ENCODE results near the gene GINS3. TPM values are rescaled to one million over a fixed set of nuclear protein-coding genes. Genes with fewer than 3 reads are reported as not detected.

Gene GINS3
- total RNA-seq, 1 experiment from 2014 or later = 7.3 TPM

DNA sequence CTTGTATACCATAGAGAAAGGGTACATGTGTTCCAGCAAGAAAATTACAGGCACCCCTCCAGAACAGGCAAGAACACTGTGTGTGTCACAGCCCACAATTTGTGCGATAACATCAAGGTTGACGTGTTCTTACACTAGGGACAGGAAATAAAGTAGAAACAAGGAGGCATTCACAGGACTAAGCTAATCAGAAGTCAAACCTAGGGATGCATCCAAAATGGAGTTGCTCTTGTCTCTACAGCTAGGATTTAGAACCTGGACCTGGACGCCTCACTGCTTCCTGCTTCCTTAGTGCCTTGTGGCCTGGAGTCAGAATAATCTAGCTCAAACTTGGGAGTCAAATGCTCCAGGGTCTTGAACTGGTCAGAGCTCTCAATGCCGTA is 41.3 kb downstream of the GINS3 start:
- no peaks in the 10 kb centered on the region; the same call in 1 of the 2 replicates for H3K27me3 Mint-ChIP-seq (ENCODE audit: low read depth)
- peaks cover 16% of the 10 kb centered on the region for H3K9me3 Mint-ChIP-seq
- ATAC-seq (no peak), DNase-seq (ENCODE audit: low spot score) (no peak)
- no peaks in the 10 kb centered on the region for H3K36me3 Mint-ChIP-seq
- H3K4me1 Mint-ChIP-seq = no peaks in the 10 kb centered on the region
- no peak overlapping the region for H3K4me3 Mint-ChIP-seq
- POLR2A ChIA-PET = no interaction called here
- H3K27ac Mint-ChIP-seq = no peak overlapping the region
- TF ChIP-seq, protein P1, sequence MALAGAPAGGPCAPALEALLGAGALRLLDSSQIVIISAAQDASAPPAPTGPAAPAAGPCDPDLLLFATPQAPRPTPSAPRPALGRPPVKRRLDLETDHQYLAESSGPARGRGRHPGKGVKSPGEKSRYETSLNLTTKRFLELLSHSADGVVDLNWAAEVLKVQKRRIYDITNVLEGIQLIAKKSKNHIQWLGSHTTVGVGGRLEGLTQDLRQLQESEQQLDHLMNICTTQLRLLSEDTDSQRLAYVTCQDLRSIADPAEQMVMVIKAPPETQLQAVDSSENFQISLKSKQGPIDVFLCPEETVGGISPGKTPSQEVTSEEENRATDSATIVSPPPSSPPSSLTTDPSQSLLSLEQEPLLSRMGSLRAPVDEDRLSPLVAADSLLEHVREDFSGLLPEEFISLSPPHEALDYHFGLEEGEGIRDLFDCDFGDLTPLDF (CRISPR knock-in tag; IDR thresholded peaks at IDR 0.05) = no peak
- TF ChIP-seq TCF7 (CRISPR knock-in tag; IDR thresholded peaks at IDR 0.05; ENCODE audit: low read depth) (no peak), ZNF317 (CRISPR knock-in tag; IDR thresholded peaks at IDR 0.05; ENCODE audit: borderline replicate concordance, low read depth) (no peak), ATF1 (CRISPR knock-in tag; IDR thresholded peaks at IDR 0.05) (no peak), TEAD1 (CRISPR knock-in tag; IDR thresholded peaks at IDR 0.05) (no peak), ZNF396 (CRISPR knock-in tag; IDR thresholded peaks at IDR 0.05; ENCODE audit: borderline replicate concordance) (no peak), SP1 (CRISPR knock-in tag; conservative IDR thresholded peaks at IDR 0.05) (no peak)
- TF ChIP-seq, protein P2, sequence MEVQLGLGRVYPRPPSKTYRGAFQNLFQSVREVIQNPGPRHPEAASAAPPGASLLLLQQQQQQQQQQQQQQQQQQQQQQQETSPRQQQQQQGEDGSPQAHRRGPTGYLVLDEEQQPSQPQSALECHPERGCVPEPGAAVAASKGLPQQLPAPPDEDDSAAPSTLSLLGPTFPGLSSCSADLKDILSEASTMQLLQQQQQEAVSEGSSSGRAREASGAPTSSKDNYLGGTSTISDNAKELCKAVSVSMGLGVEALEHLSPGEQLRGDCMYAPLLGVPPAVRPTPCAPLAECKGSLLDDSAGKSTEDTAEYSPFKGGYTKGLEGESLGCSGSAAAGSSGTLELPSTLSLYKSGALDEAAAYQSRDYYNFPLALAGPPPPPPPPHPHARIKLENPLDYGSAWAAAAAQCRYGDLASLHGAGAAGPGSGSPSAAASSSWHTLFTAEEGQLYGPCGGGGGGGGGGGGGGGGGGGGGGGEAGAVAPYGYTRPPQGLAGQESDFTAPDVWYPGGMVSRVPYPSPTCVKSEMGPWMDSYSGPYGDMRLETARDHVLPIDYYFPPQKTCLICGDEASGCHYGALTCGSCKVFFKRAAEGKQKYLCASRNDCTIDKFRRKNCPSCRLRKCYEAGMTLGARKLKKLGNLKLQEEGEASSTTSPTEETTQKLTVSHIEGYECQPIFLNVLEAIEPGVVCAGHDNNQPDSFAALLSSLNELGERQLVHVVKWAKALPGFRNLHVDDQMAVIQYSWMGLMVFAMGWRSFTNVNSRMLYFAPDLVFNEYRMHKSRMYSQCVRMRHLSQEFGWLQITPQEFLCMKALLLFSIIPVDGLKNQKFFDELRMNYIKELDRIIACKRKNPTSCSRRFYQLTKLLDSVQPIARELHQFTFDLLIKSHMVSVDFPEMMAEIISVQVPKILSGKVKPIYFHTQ (CRISPR knock-in tag; IDR thresholded peaks at IDR 0.05) = no peak
- TF ChIP-seq, protein P3, sequence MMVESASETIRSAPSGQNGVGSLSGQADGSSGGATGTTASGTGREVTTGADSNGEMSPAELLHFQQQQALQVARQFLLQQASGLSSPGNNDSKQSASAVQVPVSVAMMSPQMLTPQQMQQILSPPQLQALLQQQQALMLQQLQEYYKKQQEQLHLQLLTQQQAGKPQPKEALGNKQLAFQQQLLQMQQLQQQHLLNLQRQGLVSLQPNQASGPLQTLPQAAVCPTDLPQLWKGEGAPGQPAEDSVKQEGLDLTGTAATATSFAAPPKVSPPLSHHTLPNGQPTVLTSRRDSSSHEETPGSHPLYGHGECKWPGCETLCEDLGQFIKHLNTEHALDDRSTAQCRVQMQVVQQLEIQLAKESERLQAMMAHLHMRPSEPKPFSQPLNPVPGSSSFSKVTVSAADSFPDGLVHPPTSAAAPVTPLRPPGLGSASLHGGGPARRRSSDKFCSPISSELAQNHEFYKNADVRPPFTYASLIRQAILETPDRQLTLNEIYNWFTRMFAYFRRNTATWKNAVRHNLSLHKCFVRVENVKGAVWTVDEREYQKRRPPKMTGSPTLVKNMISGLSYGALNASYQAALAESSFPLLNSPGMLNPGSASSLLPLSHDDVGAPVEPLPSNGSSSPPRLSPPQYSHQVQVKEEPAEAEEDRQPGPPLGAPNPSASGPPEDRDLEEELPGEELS (CRISPR knock-in tag; IDR thresholded peaks at IDR 0.05) = no peak
- CTCF ChIA-PET = no interaction called here

DNA sequence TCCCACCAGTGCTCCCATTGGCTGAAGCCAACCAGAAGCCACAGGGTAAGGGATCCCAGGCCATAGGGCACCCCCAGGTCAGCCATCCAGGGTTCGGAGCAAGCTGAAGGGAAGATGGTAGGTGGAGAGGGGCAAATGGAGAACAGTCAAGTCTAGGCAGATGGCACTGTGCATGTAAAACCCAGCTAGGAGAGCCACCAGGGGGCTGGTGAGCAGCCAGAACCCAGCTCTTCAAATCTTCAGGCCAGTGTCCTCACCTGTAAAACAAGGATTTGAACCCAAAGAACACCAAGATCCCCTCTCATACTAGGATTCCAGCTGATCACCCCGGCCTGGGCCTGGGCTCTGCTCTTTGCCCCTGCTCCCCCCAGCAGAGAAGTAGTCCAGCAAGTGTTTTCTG is 43.5 kb downstream of the GINS3 start:
- Mint-ChIP-seq H3K9me3 (peaks cover 16% of the 10 kb centered on the region), H3K27ac (no peak overlapping the region), H3K36me3 (no peaks in the 10 kb centered on the region), H3K27me3 (ENCODE audit: low read depth) (peaks cover 3% of the 10 kb centered on the region; the same call in 1 of the 2 replicates), H3K4me1 (no peaks in the 10 kb centered on the region), H3K4me3 (no peak overlapping the region)
- ChIA-PET POLR2A (interaction anchor here (0.5 kb wide), 1 partner anchor 9 kb away, joined by 4 read pairs; no protein-coding TSS in a partner anchor), CTCF (interaction anchor here (0.9 to 1.3 kb wide), 10 partner anchors 16 to 321 kb away, joined by 3 to 22 read pairs (median 4); no protein-coding TSS in a partner anchor)
- no peak for DNase-seq (ENCODE audit: low spot score)
- peak; percentile 30; the same call in 1 of the 2 replicates for ATAC-seq
- TF ChIP-seq, protein P4, sequence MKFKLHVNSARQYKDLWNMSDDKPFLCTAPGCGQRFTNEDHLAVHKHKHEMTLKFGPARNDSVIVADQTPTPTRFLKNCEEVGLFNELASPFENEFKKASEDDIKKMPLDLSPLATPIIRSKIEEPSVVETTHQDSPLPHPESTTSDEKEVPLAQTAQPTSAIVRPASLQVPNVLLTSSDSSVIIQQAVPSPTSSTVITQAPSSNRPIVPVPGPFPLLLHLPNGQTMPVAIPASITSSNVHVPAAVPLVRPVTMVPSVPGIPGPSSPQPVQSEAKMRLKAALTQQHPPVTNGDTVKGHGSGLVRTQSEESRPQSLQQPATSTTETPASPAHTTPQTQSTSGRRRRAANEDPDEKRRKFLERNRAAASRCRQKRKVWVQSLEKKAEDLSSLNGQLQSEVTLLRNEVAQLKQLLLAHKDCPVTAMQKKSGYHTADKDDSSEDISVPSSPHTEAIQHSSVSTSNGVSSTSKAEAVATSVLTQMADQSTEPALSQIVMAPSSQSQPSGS (CRISPR knock-in tag; IDR thresholded peaks at IDR 0.05; ENCODE audit: borderline replicate concordance, low read depth) = no peak
- TF ChIP-seq HMGA2 (CRISPR knock-in tag; IDR thresholded peaks at IDR 0.05) = no peak
- TF ChIP-seq ZNF396 (CRISPR knock-in tag; IDR thresholded peaks at IDR 0.05; ENCODE audit: borderline replicate concordance) = no peak
- TF ChIP-seq, protein P5, sequence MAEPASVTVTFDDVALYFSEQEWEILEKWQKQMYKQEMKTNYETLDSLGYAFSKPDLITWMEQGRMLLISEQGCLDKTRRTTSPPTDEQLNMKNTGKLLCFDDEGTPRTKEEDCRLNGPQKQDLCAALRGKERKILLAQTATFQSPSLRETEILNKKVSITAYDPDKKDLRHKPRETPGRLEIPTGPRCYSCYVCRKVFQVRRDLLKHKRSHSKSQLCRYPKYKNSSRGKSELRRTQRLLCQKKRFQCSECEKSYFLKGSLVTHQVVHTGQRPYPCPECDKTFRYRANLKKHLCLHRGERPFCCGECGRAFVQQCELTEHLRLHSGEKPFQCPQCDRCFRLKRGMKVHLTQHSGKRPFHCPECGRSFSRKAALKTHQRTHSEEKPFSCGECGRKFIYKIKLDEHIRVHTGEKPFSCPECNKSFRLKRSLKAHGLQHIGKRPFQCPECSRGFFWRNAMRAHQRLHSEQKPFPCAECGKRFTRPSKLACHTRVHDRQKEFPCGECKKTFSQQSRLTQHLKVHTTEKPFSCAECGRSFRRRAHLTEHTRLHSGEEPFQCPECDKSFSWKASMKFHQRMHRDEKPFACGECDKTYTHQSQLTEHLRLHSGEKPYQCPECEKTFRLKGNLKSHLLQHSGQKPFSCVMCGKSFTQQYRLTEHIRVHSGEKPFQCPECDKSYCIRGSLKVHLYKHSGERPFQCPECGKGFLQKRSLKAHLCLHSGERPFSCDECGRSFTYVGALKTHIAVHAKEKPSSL (CRISPR knock-in tag; conservative IDR thresholded peaks at IDR 0.05) = no peak
- TF ChIP-seq, protein P6, sequence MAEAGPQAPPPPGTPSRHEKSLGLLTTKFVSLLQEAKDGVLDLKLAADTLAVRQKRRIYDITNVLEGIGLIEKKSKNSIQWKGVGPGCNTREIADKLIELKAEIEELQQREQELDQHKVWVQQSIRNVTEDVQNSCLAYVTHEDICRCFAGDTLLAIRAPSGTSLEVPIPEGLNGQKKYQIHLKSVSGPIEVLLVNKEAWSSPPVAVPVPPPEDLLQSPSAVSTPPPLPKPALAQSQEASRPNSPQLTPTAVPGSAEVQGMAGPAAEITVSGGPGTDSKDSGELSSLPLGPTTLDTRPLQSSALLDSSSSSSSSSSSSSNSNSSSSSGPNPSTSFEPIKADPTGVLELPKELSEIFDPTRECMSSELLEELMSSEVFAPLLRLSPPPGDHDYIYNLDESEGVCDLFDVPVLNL (CRISPR knock-in tag; IDR thresholded peaks at IDR 0.05; ENCODE audit: borderline replicate concordance, low read depth) = no peak
- no peak for TF ChIP-seq ZNF219 (CRISPR knock-in tag; IDR thresholded peaks at IDR 0.05; ENCODE audit: borderline replicate concordance)
- TF ChIP-seq, protein P7, sequence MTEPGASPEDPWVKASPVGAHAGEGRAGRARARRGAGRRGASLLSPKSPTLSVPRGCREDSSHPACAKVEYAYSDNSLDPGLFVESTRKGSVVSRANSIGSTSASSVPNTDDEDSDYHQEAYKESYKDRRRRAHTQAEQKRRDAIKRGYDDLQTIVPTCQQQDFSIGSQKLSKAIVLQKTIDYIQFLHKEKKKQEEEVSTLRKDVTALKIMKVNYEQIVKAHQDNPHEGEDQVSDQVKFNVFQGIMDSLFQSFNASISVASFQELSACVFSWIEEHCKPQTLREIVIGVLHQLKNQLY (CRISPR knock-in tag; IDR thresholded peaks at IDR 0.05) = no peak
- TF ChIP-seq, protein P3 (CRISPR knock-in tag; IDR thresholded peaks at IDR 0.05) = no peak
- TF ChIP-seq CREM (CRISPR knock-in tag; IDR thresholded peaks at IDR 0.05) = no peak
